Activated T-helper 1 cell treated with anti-CD3 and anti-CD28 coated beads, Interleukin-12 subunit alpha, Interleukin-12 subunit beta, Interleukin-2, Interleukin-4 antibody, amounts not matched to agents 30 ng/mL and 10 ng/mL and 1 ng/mL, durations not matched to agents 14 hours and 24 hours and 36 hours (primary cell): ENCODE results near the gene PRND. TPM values are rescaled to one million over a fixed set of nuclear protein-coding genes. Genes with fewer than 3 reads are reported as not detected.
"Not testable (repeated sequence)": the region's sequence is repeated elsewhere in the genome, so short reads cannot be mapped to it uniquely, and the experiment has no call there.

Source experiments
- DNase-seq: peaks from one replicate; pipeline ENCODE4 v3.0.0; 2021; ENCODE audit warnings: low spot score
- H3K27ac Mint-ChIP-seq: one replicate; pipeline ENCODE4 v1.8.0; 2021; ENCODE audit warnings: mild to moderate bottlenecking, mixed read lengths
- H3K27me3 Mint-ChIP-seq: one replicate; pipeline ENCODE4 v1.8.0; 2022; ENCODE audit warnings: mild to moderate bottlenecking, moderate library complexity, mixed read lengths; ENCODE audit not compliant: insufficient read depth
- H3K36me3 Mint-ChIP-seq: one replicate; pipeline ENCODE4 v1.8.0; 2021; ENCODE audit warnings: low read depth, mixed read lengths
- H3K4me1 Mint-ChIP-seq: one replicate; pipeline ENCODE4 v1.8.0; 2021; ENCODE audit warnings: low read depth, mixed read lengths
- H3K4me3 Mint-ChIP-seq: one replicate; pipeline ENCODE4 v1.8.0; 2021; ENCODE audit warnings: mild to moderate bottlenecking, moderate library complexity, mixed read lengths
- H3K9me3 Mint-ChIP-seq: one replicate; pipeline ENCODE4 v1.8.0; 2021; ENCODE audit warnings: mixed read lengths
- intact Hi-C: fragments of 100-400 bp; cut with micrococcal nuclease; formaldehyde crosslinking; loops from one replicate; pipeline ENCODE4 v1.15.1; 2024
- total RNA-seq: library from RNA; stranded (reverse); gene quantifications from 2 replicates; pipeline ENCODE4 v1.2.3, GENCODE V29; 2022

Gene PRND
- total RNA-seq, 1 donor from 2014 or later: not detected

- Mint-ChIP-seq H3K27me3 (peaks cover 21% of the 10 kb centered on the region), H3K4me1 (peaks cover 8% of the 10 kb centered on the region), H3K27ac (no peak overlapping the region), H3K36me3 (no peaks in the 10 kb centered on the region), H3K4me3 (no peak overlapping the region), H3K9me3 (no peaks in the 10 kb centered on the region)
- no peak for DNase-seq
- intact Hi-C loops: no loop called here
Observed at GRCh38 chr20:4711511-4711910, 10.2 kb upstream of the PRND start.

GRCh38 chr20:4713401-4713800, 8.3 kb upstream of the PRND start:
- no peak for DNase-seq
- Mint-ChIP-seq H3K4me3 (no peak overlapping the region), H3K36me3 (no peaks in the 10 kb centered on the region), H3K9me3 (no peaks in the 10 kb centered on the region), H3K27ac (no peak overlapping the region), H3K4me1 (peaks cover 8% of the 10 kb centered on the region), H3K27me3 (peaks cover 25% of the 10 kb centered on the region)
- intact Hi-C loops: no loop called here

- intact Hi-C loops: no loop called here
- Mint-ChIP-seq H3K27me3 (peaks cover 23% of the 10 kb centered on the region), H3K36me3 (no peaks in the 10 kb centered on the region), H3K4me3 (no peak overlapping the region), H3K9me3 (no peaks in the 10 kb centered on the region), H3K27ac (no peak overlapping the region), H3K4me1 (peaks cover 8% of the 10 kb centered on the region)
- no peak for DNase-seq
Observed at GRCh38 chr20:4714818-4715217, 6.9 kb upstream of the PRND start.

- Mint-ChIP-seq H3K4me1 (peaks cover 9% of the 10 kb centered on the region), H3K4me3 (no peak overlapping the region), H3K27me3 (peaks cover 24% of the 10 kb centered on the region), H3K36me3 (no peaks in the 10 kb centered on the region), H3K27ac (no peak overlapping the region), H3K9me3 (no peaks in the 10 kb centered on the region)
- no peak for DNase-seq
- intact Hi-C loops: no loop called here
Observed at GRCh38 chr20:4717816-4718570, 3.7 kb upstream of the PRND start.

- DNase-seq: no peak
- H3K4me3 Mint-ChIP-seq: no peak overlapping the region
- H3K27me3 Mint-ChIP-seq: peaks cover 21% of the 10 kb centered on the region
- H3K9me3 Mint-ChIP-seq: no peaks in the 10 kb centered on the region
- intact Hi-C loops: no loop called here
- no peak overlapping the region for H3K27ac Mint-ChIP-seq
- no peaks in the 10 kb centered on the region for H3K36me3 Mint-ChIP-seq
- peaks cover 9% of the 10 kb centered on the region for H3K4me1 Mint-ChIP-seq
Observed at GRCh38 chr20:4719190-4719589, 2.5 kb upstream of the PRND start.

GRCh38 chr20:4720041-4720976, 1.4 kb upstream of the PRND start:
- peak; percentile 58 for DNase-seq
- H3K4me3 Mint-ChIP-seq: no peak overlapping the region
- H3K36me3 Mint-ChIP-seq: no peaks in the 10 kb centered on the region
- peaks cover 9% of the 10 kb centered on the region for H3K4me1 Mint-ChIP-seq
- H3K27ac Mint-ChIP-seq: no peak overlapping the region
- intact Hi-C loops: loop anchor here (1.0 to 5.0 kb wide), 3 partner anchors 107 to 613 kb away; no protein-coding TSS in a partner anchor
- H3K27me3 Mint-ChIP-seq: peaks cover 13% of the 10 kb centered on the region
- no peaks in the 10 kb centered on the region for H3K9me3 Mint-ChIP-seq

- H3K27me3 Mint-ChIP-seq: peaks cover 10% of the 10 kb centered on the region
- DNase-seq: no peak
- H3K4me1 Mint-ChIP-seq: peaks cover 9% of the 10 kb centered on the region
- no peaks in the 10 kb centered on the region for H3K36me3 Mint-ChIP-seq
- no peaks in the 10 kb centered on the region for H3K9me3 Mint-ChIP-seq
- intact Hi-C loops: loop anchor here (1.0 to 5.0 kb wide), 3 partner anchors 108 to 614 kb away; no protein-coding TSS in a partner anchor
- H3K27ac Mint-ChIP-seq: no peak overlapping the region
- no peak overlapping the region for H3K4me3 Mint-ChIP-seq
Observed at GRCh38 chr20:4720977-4721349, 746 bp upstream of the PRND start.

- no peaks in the 10 kb centered on the region for H3K9me3 Mint-ChIP-seq
- no peak overlapping the region for H3K4me3 Mint-ChIP-seq
- intact Hi-C loops: loop anchor here (5.0 kb wide), 1 partner anchor 615 kb away; no protein-coding TSS in a partner anchor
- peaks cover 4% of the 10 kb centered on the region for H3K27me3 Mint-ChIP-seq
- no peak overlapping the region for H3K27ac Mint-ChIP-seq
- DNase-seq: no peak
- H3K4me1 Mint-ChIP-seq: peaks cover 18% of the 10 kb centered on the region
- H3K36me3 Mint-ChIP-seq: no peaks in the 10 kb centered on the region
Observed at GRCh38 chr20:4722571-4722970, 862 bp downstream of the PRND start.

- Mint-ChIP-seq H3K4me1 (peaks cover 18% of the 10 kb centered on the region), H3K27ac (no peak overlapping the region), H3K27me3 (peaks cover 1% of the 10 kb centered on the region), H3K4me3 (no peak overlapping the region), H3K9me3 (no peaks in the 10 kb centered on the region), H3K36me3 (no peaks in the 10 kb centered on the region)
- DNase-seq: no peak
- intact Hi-C loops: loop anchor here (5.0 kb wide), 1 partner anchor 616 kb away; no protein-coding TSS in a partner anchor
Observed at GRCh38 chr20:4722993-4723392, 1.3 kb downstream of the PRND start.

GRCh38 chr20:4723553-4723952, 1.8 kb downstream of the PRND start:
- peaks cover 18% of the 10 kb centered on the region for H3K4me1 Mint-ChIP-seq
- intact Hi-C loops: loop anchor here (5.0 kb wide), 1 partner anchor 616 kb away; no protein-coding TSS in a partner anchor
- not testable (repeated sequence) for H3K4me3 Mint-ChIP-seq

GRCh38 chr20:4724459-4725262, 3.0 kb downstream of the PRND start:
- no peak overlapping the region for H3K4me3 Mint-ChIP-seq
- intact Hi-C loops: loop anchor here (5.0 kb wide), 1 partner anchor 617 kb away; no protein-coding TSS in a partner anchor
- peaks cover 1% of the 10 kb centered on the region for H3K27me3 Mint-ChIP-seq
- H3K27ac Mint-ChIP-seq: no peak overlapping the region
- H3K9me3 Mint-ChIP-seq: no peaks in the 10 kb centered on the region
- no peaks in the 10 kb centered on the region for H3K36me3 Mint-ChIP-seq
- H3K4me1 Mint-ChIP-seq: peaks cover 18% of the 10 kb centered on the region
- DNase-seq: no peak

More at GRCh38 chr20:4723553-4723952, 1.8 kb downstream of the PRND start:
- H3K9me3 Mint-ChIP-seq, H3K36me3 Mint-ChIP-seq, H3K27ac Mint-ChIP-seq, H3K27me3 Mint-ChIP-seq, DNase-seq: not testable (repeated sequence)

- no peaks in the 10 kb centered on the region for H3K36me3 Mint-ChIP-seq
- intact Hi-C loops: no loop called here
Observed at GRCh38 chr20:4725263-4725550, 3.5 kb downstream of the PRND start.

More at GRCh38 chr20:4725263-4725550, 3.5 kb downstream of the PRND start:
- no peak overlapping the region for H3K4me3 Mint-ChIP-seq
- H3K4me1 Mint-ChIP-seq: peaks cover 18% of the 10 kb centered on the region
- H3K27me3 Mint-ChIP-seq: peaks cover 1% of the 10 kb centered on the region
- no peaks in the 10 kb centered on the region for H3K9me3 Mint-ChIP-seq
- no peak overlapping the region for H3K27ac Mint-ChIP-seq
- DNase-seq: no peak
